Measurements from ENCODE around the gene SYNRG.

DNA sequence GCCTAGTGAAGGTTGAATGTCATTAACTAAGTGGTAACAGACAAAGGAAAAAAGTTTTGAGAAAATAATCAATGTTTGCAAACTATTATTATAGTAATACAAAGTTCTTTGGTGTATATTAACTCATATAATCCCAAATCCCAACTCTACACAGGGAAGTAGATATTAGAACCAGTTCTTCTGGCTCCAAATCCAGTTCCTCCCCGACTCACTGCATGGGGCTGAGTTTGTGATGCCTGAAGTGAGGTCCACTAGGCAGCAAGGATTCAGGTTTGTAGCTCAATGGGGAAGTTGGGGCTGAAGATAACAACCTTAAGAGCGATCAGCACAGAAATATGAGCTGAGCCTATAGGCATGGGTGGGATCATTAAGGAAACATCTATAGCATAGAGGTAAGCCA is 5.6 kb upstream of the SYNRG start:
- TF ChIP-seq, protein P1, sequence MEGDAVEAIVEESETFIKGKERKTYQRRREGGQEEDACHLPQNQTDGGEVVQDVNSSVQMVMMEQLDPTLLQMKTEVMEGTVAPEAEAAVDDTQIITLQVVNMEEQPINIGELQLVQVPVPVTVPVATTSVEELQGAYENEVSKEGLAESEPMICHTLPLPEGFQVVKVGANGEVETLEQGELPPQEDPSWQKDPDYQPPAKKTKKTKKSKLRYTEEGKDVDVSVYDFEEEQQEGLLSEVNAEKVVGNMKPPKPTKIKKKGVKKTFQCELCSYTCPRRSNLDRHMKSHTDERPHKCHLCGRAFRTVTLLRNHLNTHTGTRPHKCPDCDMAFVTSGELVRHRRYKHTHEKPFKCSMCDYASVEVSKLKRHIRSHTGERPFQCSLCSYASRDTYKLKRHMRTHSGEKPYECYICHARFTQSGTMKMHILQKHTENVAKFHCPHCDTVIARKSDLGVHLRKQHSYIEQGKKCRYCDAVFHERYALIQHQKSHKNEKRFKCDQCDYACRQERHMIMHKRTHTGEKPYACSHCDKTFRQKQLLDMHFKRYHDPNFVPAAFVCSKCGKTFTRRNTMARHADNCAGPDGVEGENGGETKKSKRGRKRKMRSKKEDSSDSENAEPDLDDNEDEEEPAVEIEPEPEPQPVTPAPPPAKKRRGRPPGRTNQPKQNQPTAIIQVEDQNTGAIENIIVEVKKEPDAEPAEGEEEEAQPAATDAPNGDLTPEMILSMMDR (IDR thresholded peaks at IDR 0.05), result no peak
- no peak for TF ChIP-seq POLR2AphosphoS5 (IDR thresholded peaks at IDR 0.05)
- no peak for TF ChIP-seq EP300 (IDR thresholded peaks at IDR 0.05)
- TF ChIP-seq POLR2A (IDR thresholded peaks at IDR 0.05), result no peak

Data from stomach (tissue), 4 donors.